Neural cell (in vitro differentiated cells): ENCODE measurements around the gene ITPR3.

Experiments used
- CTCF ChIP-seq: fragments of 450-650 bp; IDR thresholded peaks from 2 replicates; pipeline ENCODE4 v1.5.1; 2014; ENCODE audit warnings: antibody characterized with exemption, mild to moderate bottlenecking, moderate library complexity; ENCODE audit not compliant: poor library complexity, severe bottlenecking
- EP300 ChIP-seq: fragments of 450-650 bp; conservative IDR thresholded peaks from 2 replicates; pipeline ENCODE4 v1.6.1; 2014; ENCODE audit warnings: antibody characterized with exemption, mild to moderate bottlenecking, moderate library complexity; ENCODE audit not compliant: poor library complexity, severe bottlenecking
- EZH2 ChIP-seq: fragments of 200-600, 300-800 bp; shearing (Covaris generic), sonication (generic); IDR thresholded peaks from 2 replicates; pipeline ENCODE4 v1.6.1; 2014; ENCODE audit warnings: antibody characterized with exemption, low read length, borderline replicate concordance, mild to moderate bottlenecking; ENCODE audit not compliant: insufficient read depth, poor library complexity, severe bottlenecking

GRCh38 chr6:33610779-33611732, 10.1 kb upstream of the ITPR3 start:
- TF ChIP-seq EZH2 (no peak), EP300 (no peak), CTCF (no peak)
